GM12875 (cell line): ENCODE data around the gene IER3.

ENCODE experiments used
- H3K4me3 ChIP-seq: one replicate; pipeline ENCODE4 v1.5.1; 2011; ENCODE audit warnings: low read depth, low read length, control low read depth
- CTCF ChIP-seq: IDR thresholded peaks from 2 replicates; pipeline ENCODE4 v1.5.1; 2011; ENCODE audit warnings: low read depth, mild to moderate bottlenecking, control low read depth, inconsistent platforms, low read length, moderate library complexity, borderline replicate concordance; ENCODE audit not compliant: insufficient read depth

The IER3 gene

GRCh38 chr6:30776390-30777154 is 32.2 kb upstream of the IER3 start:
- no peak overlapping the region for H3K4me3 ChIP-seq
- no peak for TF ChIP-seq CTCF

- TF ChIP-seq CTCF = no peak
- no peak overlapping the region for H3K4me3 ChIP-seq
These were observed 30.8 kb upstream of the IER3 start for GRCh38 chr6:30775104-30775503.

GRCh38 chr6:30774701-30775100 is 30.4 kb upstream of the IER3 start:
- no peak for TF ChIP-seq CTCF
- no peak overlapping the region for H3K4me3 ChIP-seq

GRCh38 chr6:30770592-30770991 is 26.2 kb upstream of the IER3 start:
- no peak overlapping the region for H3K4me3 ChIP-seq
- TF ChIP-seq CTCF = no peak

GRCh38 chr6:30769853-30770524 is 25.6 kb upstream of the IER3 start:
- no peak for TF ChIP-seq CTCF
- no peak overlapping the region for H3K4me3 ChIP-seq

GRCh38 chr6:30769088-30769852 is 24.9 kb upstream of the IER3 start:
- H3K4me3 ChIP-seq = no peak overlapping the region
- TF ChIP-seq CTCF = no peak
